GM21619 (cell line): ENCODE measurements around the gene SCG2.
"Not testable (repeated sequence)": the region's sequence is repeated elsewhere in the genome, so short reads cannot be mapped to it uniquely, and the experiment has no call there.

Experiments
- ATAC-seq: cut with Tn5 transposase; IDR thresholded peaks from one replicate; pipeline ENCODE4 v1.9.1; 2021; ENCODE audit not compliant: unreplicated experiment

The SCG2 gene

DNA sequence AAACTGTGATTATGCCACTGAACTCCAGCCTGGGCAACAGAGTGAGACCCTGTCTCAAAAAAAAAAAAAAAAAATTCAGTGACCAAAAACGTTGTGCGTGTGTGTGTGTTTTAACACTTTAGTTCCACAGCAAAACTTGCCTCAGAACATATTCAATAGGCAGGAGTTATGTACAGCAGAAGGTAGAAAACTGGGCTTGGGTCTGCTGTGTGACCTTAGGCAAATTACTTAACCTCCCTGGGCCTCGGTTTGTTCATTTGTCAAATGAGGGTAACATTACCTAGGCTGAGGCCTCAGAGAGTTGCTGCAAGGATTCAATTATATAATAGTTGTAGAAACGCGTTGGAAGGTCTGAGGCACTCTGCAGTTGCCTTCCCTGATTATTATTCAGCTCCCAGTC lies 10.3 kb upstream of the SCG2 start:
- ATAC-seq = no peak

DNA sequence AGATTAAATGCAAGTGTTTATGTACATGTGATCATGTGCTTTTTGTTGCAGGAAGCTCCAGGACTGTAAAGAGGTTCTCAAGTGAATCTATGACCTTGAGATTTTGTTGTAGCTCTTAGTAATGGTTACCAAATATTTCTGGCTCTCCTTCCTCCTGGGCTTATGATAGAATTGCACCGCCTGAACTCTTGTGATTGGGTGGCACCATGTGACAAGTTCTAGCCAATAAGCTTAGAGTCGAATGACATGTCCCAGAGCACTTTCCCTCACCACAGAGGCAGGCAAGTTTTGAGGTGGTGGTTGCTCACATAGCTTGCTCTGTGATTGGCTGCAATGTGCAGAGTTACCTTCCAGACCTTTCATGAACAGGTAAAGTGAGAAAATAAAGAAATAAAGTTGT lies 8.9 kb upstream of the SCG2 start:
- ATAC-seq = no peak

DNA sequence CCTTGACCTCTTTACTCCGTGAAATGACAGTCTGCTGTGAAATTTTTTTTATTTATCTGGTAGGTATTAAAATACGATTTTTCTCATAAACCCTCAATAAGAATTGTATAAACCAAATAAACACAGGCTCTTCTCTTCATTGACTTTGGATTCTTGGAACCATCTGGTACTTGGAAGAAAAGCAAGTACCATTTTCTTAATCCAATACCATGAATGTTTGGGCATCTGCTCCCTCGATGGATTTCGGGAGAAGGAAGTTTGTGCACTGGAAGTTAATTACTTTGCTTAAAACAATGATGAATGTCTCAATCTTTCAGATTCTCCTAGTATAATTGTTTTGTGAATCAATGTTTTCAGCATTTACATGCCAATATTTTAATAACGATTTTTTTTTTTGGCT lies 5.3 kb upstream of the SCG2 start:
- no peak for ATAC-seq

DNA sequence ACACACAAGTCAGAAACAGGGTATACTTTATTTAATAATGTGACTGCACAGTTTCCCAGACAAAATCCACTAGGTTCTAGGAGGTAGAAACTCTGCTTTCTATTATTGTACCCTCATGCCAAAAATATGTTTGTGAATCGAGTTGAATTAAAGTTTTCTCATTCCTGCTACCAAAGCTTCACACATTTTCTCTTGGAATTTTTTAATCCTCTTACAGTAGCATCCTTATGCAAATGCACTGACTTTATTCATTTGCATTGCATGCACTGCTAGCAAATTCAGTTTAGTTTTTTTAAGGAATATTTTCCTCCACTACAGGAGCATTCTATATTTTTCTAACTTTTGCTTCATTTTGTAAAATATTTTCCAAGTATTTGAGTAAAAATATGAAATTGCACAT lies 4.8 kb upstream of the SCG2 start:
- no peak for ATAC-seq

DNA sequence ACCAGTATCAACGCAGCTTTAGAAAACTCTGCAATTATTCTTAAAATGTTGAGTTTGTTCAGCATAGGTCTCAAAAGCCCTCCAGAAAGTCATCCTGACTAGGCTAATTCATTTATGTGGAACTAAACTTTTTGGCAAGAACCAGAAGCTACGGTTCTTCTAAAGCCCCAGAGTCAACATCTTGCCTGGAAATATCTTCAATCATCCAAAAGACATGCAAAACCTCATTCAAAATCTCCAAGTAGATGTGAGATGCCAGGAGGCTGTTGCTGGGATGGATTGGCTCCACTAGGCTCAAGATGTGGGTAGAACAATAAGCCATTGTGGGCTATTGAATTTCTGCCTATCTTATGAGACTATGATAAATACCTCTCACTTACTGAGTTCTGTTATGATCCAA lies 2.1 kb upstream of the SCG2 start:
- no peak for ATAC-seq

DNA sequence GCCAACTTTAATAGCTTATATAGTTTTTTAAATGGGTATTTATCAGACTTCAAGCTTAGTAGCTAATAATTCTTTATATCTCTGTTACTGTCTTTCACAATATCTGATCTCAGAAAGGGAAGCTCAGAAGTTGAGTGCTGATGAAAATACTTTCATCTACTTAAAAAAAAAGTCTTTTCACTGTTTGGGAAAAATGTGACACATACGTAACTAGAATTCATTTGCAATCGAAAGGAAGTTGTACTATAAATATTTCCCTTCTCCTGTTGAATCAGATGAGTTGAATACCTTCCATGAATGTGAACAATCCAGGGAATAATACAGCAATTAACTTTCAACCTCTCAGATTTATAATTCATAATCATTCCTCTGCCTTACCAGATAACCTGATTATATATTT lies 811 bp upstream of the SCG2 start:
- no peak for ATAC-seq

DNA sequence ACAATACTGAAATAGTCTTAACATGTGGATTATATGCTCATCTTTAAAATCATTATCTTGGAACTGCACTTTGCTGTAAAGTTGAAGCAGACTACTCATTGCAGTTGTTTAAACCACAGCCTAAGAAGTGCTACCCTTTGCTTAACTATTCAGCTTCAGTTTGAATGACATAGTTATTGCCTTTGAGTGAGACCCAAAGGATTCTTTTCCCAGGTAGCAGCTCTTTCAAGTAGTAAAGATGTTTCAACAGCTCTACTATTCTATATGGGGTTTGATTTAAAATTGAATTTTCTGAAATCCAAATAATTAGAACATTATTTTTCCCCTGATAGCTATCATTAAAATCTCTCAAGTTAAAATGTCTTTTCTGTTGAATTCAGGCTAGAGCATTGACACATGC lies 1.1 kb downstream of the SCG2 start:
- no peak for ATAC-seq

DNA sequence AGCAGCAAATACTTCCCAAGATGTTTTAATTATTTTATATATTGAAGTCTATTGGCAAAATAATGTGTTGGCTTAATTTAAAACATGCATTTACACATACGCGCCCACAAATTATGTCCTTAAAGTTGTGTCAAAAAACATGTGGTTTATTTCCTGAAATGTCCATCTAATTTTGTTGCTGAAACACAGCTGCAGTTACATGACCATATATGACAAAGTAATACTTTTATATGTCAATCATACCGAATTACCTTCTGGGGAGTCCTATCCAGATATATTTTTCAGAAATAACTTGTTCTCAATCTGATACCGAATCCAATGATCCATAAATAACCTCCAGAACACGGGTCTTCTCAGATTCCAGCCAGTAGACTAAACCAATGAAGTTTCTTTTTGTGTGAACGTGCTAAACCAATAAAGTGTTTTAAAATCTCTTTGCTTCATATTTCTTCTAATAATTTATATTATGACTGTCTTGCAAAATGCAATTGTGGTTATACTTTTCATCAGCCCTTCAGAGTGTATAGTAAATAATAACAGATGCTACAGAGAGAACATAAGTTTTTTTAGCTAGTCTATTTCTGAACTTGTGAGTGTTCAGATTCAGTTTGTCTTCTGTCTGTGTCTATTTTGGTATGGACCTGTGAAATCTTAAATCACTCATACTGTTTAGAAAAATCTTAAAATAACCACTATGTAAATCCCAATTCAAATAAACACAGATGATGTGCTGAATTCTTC lies 2.4 kb downstream of the SCG2 start:
- ATAC-seq = no peak

DNA sequence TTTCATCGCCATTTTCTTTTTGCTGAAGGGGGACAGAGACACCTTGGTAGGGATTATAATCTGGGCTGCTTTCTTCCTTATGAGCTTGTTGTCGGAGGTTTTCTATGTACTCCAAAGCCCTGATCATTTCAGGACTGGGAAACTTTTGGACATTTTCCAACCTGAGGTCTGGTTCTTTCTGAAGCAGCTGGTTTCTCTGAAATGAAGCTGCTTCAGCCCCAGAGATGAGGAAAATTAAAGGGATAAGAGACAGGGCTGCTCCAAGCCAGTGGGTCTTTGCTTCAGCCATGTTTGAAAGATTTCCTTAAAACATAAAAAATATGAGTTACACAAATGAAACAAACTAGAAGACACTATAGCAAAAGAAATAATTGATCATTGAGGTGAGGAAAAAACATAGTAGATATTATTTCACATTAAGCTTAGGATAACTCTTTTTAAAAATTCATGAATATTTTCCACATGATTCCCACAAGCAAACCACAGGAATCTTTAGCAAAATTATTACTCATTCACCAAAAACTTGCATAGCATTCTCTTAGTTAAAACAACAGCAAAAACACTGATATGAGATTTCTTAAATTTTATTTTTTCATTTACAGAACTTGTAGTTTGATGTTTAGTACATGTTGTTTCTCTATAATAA lies 3.0 kb downstream of the SCG2 start:
- no peak for ATAC-seq

DNA sequence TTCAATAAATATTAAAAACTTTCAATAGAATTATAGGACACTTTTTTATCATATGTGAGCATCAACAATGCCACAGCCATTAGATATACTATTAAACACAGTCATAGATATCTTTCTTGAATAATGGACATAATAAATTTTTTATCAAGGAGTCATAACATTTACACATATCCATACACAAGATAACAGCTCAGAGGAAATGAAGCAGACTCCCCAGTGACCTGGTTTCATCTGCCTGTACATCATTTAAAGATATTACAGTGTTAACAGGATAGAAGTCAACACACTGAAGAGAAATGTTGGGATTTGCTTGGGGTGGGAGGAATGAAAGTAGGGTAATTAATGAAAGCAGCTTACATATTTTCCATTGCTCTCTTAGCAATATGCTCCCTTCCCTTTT lies 5.1 kb downstream of the SCG2 start:
- ATAC-seq = no peak

DNA sequence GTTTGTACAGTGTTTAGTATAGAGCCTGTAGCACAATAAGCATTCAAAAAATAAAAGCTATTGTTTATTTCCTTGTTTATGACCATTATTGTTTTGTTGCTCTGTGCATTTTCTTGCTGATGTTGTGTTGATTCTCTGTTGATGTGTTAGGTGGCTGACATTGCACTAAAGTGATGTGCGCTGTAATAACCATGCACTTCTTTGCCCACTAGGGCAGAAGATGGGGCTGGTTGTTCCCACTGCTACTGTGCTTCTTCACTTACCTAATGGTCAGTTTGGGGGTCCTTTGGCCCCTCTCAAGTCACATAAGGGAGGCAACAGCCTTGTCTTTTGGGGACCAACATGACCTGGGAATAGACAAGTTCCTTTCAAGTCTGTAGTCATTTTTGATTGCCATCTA lies 6.0 kb downstream of the SCG2 start:
- ATAC-seq = no peak

DNA sequence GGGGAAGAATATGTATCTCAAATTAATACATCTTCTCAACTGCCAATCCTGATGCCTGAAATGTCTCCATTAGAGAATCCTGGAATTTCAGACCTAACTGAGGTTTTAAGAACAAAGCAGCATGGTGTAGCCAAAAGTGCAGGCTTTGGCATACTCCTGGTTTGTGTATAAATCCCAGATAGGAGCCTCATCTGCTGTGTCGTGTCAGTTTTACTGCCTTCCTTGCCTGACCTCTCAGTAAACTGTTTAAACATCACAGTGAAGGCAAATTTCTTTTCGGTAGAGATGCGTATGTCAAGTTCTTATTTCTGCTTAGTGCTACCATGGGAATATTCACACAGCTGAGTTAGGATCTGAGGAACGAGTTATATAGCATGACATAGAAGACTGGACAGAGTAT lies 7.3 kb downstream of the SCG2 start:
- ATAC-seq = no peak

DNA sequence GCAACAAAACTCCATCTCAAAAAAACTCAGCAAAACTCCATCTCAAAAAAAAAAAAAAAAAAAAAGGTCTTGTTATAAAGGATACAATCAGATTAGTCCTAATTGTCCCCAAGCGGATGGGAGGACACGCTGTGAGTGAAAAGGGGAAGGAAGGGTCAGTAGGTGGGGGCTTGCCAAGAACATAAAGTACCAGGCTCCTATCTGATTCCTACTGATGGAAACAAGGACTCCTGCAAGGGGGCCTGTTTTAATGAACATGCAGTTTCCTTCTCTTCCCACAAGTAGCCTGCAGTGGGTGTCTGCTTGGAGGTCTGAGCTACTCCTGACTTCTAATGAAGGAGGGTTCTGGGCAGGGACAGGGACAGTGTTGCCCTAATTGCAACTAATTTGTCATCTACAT lies 7.9 kb downstream of the SCG2 start:
- ATAC-seq = no peak

DNA sequence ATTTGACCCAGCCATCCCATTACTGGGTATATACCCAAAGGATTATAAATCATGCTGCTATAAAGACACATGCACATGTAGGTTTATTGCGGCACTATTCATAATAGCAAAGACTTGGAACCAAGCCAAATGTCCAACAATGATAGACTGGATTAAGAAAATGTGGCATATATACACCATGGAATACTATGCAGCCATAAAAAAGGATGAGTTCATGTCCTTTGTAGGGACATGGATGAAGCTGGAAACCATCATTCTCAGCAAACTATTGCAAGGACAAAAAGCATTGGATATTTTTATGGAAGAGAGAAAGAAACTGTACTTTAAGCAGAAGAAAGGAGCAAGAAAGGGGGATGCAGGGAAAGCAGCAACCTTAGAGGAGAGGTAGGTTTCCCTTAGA lies 9.5 kb downstream of the SCG2 start:
- ATAC-seq = not testable (repeated sequence)

DNA sequence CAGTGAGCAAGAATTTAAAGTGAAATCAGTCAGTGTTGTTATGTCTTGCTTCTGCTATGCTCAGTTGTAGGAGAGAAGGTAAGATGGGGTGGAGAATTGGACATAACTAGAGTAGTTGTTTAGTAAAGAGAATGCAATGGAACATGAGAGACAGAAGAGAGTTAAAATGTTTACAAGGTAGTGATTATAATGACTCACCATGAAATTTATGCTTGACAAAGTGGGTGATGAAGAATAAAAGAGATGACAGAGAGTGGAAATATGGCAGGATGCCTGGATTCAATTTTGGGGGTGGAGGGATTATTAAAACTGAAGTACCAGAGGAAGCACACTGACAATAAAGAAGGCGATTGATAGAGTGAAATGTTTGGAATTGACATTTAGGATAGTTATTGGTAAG lies 10.6 kb downstream of the SCG2 start:
- no peak for ATAC-seq

DNA sequence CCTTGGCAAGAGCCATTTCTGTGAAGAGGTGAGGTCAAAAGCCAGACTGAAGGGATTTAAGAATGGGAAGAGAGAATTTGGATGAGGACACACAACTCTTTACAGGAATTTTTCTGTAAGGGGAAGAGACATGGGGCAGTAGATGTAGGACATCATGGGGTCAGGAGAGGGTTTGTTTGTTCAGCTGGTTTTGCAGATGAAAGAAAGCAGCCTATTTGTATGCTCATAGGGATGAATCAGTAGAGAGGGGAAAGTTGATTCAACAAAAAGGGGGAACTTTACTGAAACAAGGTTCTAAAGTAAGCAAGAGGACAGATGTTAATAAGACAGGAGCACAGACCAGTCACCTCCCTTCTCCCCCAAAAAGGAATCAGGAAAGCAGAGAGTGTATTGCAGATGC lies 11.2 kb downstream of the SCG2 start:
- ATAC-seq = no peak

DNA sequence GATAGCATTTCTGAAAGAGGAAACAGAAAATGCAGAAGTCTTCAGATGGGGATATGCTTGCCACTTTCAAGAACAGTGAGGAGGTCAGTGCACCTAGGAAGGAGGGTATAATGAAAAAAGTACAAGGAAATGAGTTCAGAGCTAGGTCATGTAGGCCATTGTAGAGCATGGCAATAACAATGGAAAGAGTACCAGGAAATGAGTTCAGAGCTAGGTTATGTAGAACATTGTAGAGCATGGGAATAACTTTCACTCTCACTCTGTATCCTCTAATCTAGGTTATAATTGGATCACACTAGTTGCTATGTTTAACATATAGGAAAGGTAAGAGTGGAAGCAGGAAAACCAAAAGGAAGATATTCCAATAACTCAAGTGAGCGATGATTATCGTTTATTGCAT lies 12.3 kb downstream of the SCG2 start:
- ATAC-seq = no peak

DNA sequence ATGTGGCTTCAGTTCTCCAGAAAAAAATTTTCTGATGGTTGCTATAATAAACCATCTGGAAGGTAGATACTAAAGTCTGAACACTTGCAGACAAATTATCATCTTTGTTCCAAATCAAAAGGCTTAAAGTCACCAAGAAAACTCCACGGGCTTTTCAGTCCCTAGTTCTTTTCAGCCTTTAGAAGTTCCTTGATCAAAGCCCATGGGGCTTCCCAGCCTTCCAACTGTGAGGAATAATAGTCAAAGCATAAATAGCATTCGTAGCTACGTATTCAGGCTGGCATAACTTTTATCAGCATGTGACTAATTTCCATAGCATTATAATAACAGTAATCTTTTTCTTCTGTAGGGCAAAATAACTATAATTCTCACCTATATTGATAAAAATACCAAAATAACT lies 13.9 kb downstream of the SCG2 start:
- no peak for ATAC-seq

DNA sequence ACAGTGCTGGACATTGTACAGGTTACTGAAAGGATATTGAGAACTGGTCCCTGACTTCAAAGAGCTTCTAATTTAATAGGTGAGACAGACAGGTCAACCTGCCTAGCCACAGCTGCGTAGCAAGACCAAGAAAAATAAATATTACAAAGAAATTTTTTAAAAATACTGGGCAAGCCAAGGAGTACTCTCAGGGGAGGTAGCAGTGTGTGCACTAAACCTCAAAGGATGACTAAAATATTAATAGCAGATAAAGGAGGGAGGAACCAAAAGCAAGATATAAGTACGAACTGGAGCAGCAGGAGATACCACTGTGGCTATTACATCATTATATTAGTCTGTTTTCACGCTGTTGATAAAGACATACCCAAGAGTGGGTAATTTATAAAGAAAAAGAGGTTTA lies 14.9 kb downstream of the SCG2 start:
- ATAC-seq = no peak

DNA sequence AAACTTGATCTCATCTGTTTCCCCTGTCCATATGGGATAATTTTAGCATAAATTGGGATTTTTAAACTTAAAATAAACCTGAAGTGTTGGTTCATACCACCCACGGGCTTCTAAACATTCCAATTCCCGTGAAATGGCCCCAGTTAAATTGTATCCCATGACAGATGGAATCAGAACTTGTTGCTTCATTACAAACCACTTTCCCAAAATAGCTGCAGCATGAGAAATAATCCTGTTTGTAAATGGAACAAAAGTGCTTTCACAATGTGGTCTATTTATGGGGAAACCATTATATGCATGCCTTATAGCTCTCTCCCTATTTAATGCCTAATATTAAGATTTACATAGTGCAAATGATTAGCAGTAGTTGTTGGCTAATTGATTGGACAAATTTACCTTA lies 15.9 kb downstream of the SCG2 start:
- ATAC-seq = no peak

DNA sequence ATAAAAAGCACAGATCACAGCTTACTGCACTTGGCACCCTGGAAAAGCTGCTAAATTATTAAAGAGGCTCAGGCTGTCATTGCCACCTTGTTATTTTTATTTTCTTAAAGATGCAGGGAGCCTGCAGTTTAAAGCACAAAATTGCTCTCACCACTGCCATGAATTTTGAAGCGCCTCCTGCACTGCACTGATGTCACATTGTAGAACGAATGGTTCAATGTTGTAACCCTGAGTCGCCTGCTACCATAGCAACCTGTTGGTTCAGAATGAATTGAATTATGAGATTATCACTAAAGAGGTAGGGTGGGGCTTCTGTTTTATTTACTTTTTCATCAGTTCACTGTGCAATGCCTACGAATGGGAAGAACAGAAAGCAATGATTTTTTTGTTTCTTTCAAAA lies 16.5 kb downstream of the SCG2 start:
- ATAC-seq = no peak

DNA sequence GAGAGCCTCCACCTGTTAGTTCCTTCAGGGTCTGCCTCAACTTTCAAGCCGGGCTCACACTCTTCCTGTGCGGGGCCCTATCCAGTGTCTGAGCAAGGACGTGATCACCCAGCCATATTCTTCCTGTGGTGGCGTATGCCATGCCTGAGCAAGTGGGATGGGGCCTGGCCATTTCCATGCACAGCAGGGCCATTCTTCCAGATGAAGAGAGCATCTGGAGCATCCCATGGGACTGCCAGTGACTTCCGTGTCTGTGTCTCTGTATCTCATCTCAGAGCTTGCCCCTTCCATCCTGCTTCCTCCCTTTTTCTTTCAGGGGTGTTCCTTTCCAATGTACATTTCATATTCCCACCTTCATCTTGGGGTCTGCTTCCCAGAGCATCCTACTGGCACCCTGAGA lies 20.2 kb downstream of the SCG2 start:
- no peak for ATAC-seq

DNA sequence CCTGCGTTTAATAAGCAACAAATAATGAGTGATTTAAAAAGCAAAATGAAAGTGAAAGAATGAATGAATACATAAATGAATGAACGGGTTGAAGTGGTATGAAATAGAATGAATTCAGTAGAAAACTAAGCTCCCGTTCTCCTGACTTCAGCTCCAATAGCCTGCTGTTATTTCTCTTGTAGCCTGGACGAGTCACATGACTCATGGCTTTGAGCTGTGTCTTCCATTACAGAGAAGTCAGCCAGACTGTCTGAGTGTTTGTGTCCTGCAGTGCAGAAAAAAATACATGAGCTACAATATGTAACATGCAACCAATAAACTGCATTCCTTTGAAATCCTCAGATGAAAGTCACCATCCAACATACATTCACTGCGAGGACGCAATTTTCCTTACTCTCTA lies 21.2 kb downstream of the SCG2 start:
- no peak for ATAC-seq
